ENCODE results near the gene APLF. TPM values are rescaled to one million over a fixed set of nuclear protein-coding genes. Genes with fewer than 3 reads are reported as not detected.

The APLF gene
- total and polyA plus RNA-seq, 10 of the 15 experiments (the other 5 are each of a cell fraction or from before 2014, with no cell fraction given), result 0.66 to 2.8 (median 1.8) TPM

DNA sequence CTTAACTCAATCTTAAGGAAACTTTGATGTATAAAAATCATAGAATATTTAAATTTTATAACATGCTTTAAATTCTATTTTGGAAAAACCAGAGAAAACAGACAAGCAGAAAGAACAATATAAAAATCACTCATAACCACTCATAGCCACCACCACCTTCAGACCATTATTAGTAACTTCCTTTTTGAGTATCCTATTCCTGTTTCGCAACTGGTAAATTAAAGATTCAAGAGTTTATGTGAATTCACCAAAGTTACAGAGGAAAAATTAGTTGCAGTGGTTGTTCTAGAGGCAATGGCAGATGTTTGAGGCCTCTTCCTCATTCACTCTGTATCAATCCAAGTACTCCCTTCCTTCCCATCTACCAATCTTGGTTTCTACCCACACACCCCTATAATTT lies 126.7 kb downstream of the APLF start:
- Histone ChIP-seq H3K36me3 (ENCODE audit: control insufficient read depth in 2 of 2, insufficient read depth in 2 of 2, low read length in 1 of 2) (no peaks in the 10 kb centered on the region), H3K4me1 (ENCODE audit: control insufficient read depth, insufficient read depth, low read length) (no peaks in the 10 kb centered on the region; the same call in 1 of the 2 replicates), H3K4me2 (ENCODE audit: control insufficient read depth, insufficient read depth) (no peak overlapping the region), H3K9ac (ENCODE audit: control insufficient read depth, insufficient read depth, low read length) (no peak overlapping the region), H3K79me2 (ENCODE audit: control insufficient read depth, insufficient read depth, low read length) (no peaks in the 10 kb centered on the region), H3K4me3 (no peak overlapping the region), H4K20me1 (ENCODE audit: control insufficient read depth, insufficient read depth) (no peaks in the 10 kb centered on the region), H3K27ac (ENCODE audit: control insufficient read depth, insufficient read depth) (no peak overlapping the region), H3K9me3 (replicated peaks; ENCODE audit: control insufficient read depth, insufficient read depth, low read length) (no peaks in the 10 kb centered on the region), H2AFZ (ENCODE audit: control insufficient read depth, low read depth, low read length) (peak overlapping the region; percentile 39; the same call in 1 of the 2 replicates), H3K27me3 (replicated peaks in 1 of 2; ENCODE audit: control insufficient read depth in 2 of 2, insufficient read depth in 2 of 2, low read length in 1 of 2) (no peaks in the 10 kb centered on the region)
- intact Hi-C loops (cut with micrococcal nuclease; ENCODE audit: unreplicated experiment) (no loop called here), in situ Hi-C loops (cut with MboI) (no loop called here)
- no peak for FAIRE-seq
- no peak for ATAC-seq
- DNase-seq (ENCODE audit: low read depth, low spot score), result no peak
- 40% methylated on average over 1 of the region's 1 CpG for WGBS (ENCODE audit: insufficient coverage, insufficient replicate concordance, low lambda C conversion rate, missing lambda C conversion rate)
- ChIA-PET SMC1A (ENCODE audit: uncharacterized antibody, unreplicated experiment) (interaction anchor here (2.1 to 3.8 kb wide), 2 partner anchors 106 to 129 kb away, joined by 16 to 55 read pairs; partner anchors contain the start of genes APLF and FBXO48), RAD21 (ENCODE audit: unreplicated experiment) (interaction anchor here (1.6 to 3.3 kb wide), 2 partner anchors 128 to 130 kb away, joined by 12 to 29 read pairs; partner anchors contain the start of gene FBXO48), POLR2A (no interaction called here), CTCF (interaction anchor here (1.0 to 8.0 kb wide), 7 partner anchors 8 to 130 kb away, joined by 3 to 149 read pairs (median 16); partner anchors contain the start of genes APLF and FBXO48)
- BruUV-seq (replicated peaks), result no TSS peak
- TF ChIP-seq, protein P1, sequence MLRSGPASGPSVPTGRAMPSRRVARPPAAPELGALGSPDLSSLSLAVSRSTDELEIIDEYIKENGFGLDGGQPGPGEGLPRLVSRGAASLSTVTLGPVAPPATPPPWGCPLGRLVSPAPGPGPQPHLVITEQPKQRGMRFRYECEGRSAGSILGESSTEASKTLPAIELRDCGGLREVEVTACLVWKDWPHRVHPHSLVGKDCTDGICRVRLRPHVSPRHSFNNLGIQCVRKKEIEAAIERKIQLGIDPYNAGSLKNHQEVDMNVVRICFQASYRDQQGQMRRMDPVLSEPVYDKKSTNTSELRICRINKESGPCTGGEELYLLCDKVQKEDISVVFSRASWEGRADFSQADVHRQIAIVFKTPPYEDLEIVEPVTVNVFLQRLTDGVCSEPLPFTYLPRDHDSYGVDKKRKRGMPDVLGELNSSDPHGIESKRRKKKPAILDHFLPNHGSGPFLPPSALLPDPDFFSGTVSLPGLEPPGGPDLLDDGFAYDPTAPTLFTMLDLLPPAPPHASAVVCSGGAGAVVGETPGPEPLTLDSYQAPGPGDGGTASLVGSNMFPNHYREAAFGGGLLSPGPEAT (IDR thresholded peaks at IDR 0.05; ENCODE audit: low read depth), result no peak
- TF ChIP-seq KDM1A (IDR thresholded peaks at IDR 0.05; ENCODE audit: borderline replicate concordance) (no peak), ASH2L (IDR thresholded peaks at IDR 0.05; ENCODE audit: borderline replicate concordance, low read depth) (no peak), BCL11A (IDR thresholded peaks at IDR 0.05; ENCODE audit: low read depth, low read length) (no peak), RELA (IDR thresholded peaks at IDR 0.05; ENCODE audit: borderline replicate concordance, partially characterized antibody) (no peak), IKZF2 (IDR thresholded peaks at IDR 0.05) (no peak), SRF (IDR thresholded peaks at IDR 0.05; ENCODE audit: low read depth in 2 of 2, low read length in 2 of 2) (no peak), MTA2 (IDR thresholded peaks at IDR 0.05; ENCODE audit: low read depth) (no peak), DPF2 (IDR thresholded peaks at IDR 0.05) (no peak), HDAC2 (IDR thresholded peaks at IDR 0.05) (no peak)
- TF ChIP-seq, protein P2, sequence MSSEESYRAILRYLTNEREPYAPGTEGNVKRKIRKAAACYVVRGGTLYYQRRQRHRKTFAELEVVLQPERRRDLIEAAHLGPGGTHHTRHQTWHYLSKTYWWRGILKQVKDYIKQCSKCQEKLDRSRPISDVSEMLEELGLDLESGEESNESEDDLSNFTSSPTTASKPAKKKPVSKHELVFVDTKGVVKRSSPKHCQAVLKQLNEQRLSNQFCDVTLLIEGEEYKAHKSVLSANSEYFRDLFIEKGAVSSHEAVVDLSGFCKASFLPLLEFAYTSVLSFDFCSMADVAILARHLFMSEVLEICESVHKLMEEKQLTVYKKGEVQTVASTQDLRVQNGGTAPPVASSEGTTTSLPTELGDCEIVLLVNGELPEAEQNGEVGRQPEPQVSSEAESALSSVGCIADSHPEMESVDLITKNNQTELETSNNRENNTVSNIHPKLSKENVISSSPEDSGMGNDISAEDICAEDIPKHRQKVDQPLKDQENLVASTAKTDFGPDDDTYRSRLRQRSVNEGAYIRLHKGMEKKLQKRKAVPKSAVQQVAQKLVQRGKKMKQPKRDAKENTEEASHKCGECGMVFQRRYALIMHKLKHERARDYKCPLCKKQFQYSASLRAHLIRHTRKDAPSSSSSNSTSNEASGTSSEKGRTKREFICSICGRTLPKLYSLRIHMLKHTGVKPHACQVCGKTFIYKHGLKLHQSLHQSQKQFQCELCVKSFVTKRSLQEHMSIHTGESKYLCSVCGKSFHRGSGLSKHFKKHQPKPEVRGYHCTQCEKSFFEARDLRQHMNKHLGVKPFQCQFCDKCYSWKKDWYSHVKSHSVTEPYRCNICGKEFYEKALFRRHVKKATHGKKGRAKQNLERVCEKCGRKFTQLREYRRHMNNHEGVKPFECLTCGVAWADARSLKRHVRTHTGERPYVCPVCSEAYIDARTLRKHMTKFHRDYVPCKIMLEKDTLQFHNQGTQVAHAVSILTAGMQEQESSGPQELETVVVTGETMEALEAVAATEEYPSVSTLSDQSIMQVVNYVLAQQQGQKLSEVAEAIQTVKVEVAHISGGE (CRISPR knock-in tag; IDR thresholded peaks at IDR 0.05), result no peak
- TF ChIP-seq, protein P3, sequence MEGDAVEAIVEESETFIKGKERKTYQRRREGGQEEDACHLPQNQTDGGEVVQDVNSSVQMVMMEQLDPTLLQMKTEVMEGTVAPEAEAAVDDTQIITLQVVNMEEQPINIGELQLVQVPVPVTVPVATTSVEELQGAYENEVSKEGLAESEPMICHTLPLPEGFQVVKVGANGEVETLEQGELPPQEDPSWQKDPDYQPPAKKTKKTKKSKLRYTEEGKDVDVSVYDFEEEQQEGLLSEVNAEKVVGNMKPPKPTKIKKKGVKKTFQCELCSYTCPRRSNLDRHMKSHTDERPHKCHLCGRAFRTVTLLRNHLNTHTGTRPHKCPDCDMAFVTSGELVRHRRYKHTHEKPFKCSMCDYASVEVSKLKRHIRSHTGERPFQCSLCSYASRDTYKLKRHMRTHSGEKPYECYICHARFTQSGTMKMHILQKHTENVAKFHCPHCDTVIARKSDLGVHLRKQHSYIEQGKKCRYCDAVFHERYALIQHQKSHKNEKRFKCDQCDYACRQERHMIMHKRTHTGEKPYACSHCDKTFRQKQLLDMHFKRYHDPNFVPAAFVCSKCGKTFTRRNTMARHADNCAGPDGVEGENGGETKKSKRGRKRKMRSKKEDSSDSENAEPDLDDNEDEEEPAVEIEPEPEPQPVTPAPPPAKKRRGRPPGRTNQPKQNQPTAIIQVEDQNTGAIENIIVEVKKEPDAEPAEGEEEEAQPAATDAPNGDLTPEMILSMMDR (IDR thresholded peaks at IDR 0.05 in 2 of 3, conservative IDR thresholded peaks at IDR 0.05 in 1 of 3; ENCODE audit: control insufficient read depth in 2 of 3, extremely low read depth in 1 of 3, insufficient read depth in 1 of 3, low read depth in 3 of 3, low read length in 3 of 3), result no peak
- TF ChIP-seq, protein P4, sequence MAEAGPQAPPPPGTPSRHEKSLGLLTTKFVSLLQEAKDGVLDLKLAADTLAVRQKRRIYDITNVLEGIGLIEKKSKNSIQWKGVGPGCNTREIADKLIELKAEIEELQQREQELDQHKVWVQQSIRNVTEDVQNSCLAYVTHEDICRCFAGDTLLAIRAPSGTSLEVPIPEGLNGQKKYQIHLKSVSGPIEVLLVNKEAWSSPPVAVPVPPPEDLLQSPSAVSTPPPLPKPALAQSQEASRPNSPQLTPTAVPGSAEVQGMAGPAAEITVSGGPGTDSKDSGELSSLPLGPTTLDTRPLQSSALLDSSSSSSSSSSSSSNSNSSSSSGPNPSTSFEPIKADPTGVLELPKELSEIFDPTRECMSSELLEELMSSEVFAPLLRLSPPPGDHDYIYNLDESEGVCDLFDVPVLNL (IDR thresholded peaks at IDR 0.05; ENCODE audit: low read depth, low read length), result no peak
- TF ChIP-seq, protein P5, sequence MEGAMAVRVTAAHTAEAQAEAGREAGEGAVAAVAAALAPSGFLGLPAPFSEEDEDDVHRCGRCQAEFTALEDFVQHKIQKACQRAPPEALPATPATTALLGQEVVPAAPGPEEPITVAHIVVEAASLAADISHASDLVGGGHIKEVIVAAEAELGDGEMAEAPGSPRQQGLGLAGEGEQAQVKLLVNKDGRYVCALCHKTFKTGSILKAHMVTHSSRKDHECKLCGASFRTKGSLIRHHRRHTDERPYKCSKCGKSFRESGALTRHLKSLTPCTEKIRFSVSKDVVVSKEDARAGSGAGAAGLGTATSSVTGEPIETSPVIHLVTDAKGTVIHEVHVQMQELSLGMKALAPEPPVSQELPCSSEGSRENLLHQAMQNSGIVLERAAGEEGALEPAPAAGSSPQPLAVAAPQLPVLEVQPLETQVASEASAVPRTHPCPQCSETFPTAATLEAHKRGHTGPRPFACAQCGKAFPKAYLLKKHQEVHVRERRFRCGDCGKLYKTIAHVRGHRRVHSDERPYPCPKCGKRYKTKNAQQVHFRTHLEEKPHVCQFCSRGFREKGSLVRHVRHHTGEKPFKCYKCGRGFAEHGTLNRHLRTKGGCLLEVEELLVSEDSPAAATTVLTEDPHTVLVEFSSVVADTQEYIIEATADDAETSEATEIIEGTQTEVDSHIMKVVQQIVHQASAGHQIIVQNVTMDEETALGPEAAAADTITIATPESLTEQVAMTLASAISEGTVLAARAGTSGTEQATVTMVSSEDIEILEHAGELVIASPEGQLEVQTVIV (IDR thresholded peaks at IDR 0.05; ENCODE audit: borderline replicate concordance, partially characterized antibody), result no peak

Measured in GM12878 (cell line).